ENCODE results near the gene ETV2.
A peak's percentile ranks its signal among the peaks of the same experiment; 100 is the strongest.
"Not testable (repeated sequence)": the region's sequence is repeated elsewhere in the genome, so short reads cannot be mapped to it uniquely, and the experiment has no call there.

The ETV2 gene, protein sequence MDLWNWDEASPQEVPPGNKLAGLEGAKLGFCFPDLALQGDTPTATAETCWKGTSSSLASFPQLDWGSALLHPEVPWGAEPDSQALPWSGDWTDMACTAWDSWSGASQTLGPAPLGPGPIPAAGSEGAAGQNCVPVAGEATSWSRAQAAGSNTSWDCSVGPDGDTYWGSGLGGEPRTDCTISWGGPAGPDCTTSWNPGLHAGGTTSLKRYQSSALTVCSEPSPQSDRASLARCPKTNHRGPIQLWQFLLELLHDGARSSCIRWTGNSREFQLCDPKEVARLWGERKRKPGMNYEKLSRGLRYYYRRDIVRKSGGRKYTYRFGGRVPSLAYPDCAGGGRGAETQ

GRCh38 chr19:35641515-35642151, at the start of gene ETV2:
TSS of gene ETV2 (plus strand) at chr19:35641745. CDS start at chr19:35642461, 716 bp downstream.
- DNase-seq = peak; percentile 14

DNA sequence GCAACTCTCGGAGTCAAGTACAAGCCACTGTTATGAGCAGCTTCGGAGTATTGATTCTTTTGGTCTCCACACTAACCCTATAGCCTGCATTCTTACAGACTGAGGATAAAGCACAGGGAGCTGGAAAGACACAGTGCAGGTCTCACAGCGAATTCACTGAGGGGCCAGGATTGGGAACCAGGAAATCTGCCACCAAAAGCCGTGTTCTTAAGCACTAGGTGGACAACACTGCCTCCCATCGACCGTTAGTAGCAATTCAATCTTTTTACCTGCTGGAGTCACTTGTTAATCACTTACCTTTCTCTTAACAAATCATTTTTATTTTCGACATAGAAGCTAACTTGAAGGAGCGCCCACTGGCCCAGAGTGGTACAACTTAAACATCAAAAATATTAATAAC, 49.3 kb upstream of the ETV2 start:
- DNase-seq = no peak

DNA sequence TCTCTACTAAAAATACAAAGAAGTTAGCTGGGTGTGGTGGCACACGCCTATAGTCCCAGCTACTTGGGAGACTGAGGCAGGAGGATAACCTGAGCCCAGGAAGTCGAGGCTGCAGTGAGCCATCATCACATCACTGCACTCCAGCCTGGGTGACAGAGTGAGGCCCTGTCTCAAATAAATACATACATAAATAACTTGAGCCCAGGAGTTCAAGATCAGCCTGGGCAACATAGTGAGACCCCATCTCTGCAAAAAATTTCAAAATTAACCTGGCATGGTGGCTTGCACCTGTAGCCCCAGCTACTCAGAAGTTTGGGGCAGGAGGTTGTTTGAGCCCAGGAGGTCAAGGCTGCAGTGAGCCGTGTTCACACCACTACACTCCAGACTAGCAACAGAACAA, 46.5 kb upstream of the ETV2 start:
- DNase-seq = not testable (repeated sequence)

DNA sequence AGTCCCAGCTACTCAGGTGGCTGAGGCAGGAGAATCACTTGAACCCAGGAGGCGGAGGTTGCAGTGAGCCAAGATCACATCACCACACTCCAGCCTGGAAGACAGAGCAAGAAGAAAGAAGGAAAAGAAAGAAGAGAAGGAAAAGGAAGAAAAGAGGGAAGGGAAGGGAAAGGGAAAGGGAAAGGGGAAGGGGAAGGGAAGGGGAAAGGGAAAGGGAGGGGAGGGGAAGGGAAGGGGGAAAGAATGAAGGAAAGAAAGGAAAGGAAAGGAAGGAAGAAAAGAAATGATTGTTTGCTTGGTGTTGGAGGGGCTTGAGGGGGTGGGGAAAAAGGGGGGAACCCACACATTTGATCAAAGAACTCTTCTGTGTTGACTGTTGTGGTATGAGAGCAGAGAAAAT, 45.6 kb upstream of the ETV2 start:
- no peak for DNase-seq

GRCh38 chr19:35596366-35596999, 45.1 kb upstream of the ETV2 start:
- no peak for DNase-seq

GRCh38 chr19:35601971-35602370, 39.6 kb upstream of the ETV2 start:
- no peak for DNase-seq

- DNase-seq = not testable (repeated sequence)
Measured at GRCh38 chr19:35604436-35604835, 37.1 kb upstream of the ETV2 start.

DNA sequence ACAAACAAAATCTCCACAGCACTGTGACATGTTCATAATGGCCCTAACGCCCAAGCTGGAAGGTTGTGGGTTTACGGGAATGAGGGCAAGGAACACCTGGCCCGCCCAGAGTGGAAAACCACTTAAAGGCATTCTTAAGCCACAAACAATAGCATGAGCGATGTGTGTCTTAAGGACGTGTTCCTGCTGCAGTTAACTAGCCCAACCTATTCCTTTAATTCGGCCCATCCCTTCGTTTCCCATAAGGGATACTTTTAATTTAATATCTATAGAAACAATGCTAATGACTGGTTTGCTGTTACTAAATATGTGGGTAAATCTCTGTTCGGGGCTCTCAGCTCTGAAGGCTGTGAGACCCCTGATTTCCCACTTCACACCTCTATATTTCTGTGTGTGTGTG, 34.4 kb upstream of the ETV2 start:
- not testable (repeated sequence) for DNase-seq

GRCh38 chr19:35607661-35608060, 33.9 kb upstream of the ETV2 start:
- DNase-seq = no peak

DNA sequence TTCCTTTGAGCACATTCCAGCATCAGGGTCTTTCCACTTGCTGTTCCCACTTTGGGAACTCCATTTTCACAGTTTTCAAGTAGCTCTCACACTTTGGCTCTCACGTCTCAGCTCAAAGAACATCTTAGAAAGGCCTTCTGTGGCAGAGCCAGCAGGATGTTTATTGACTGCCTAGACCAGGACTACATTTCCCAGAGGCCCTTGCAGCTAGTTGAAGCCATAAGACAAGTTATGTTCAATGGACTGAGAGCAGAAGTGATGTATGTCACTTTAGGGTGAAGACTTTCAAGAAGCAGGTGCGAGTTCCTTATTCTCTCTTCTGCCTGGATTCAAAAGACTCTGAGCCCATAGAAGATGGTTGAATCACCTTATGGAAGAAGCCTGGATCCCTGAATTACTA, 33.3 kb upstream of the ETV2 start:
- DNase-seq = no peak

DNA sequence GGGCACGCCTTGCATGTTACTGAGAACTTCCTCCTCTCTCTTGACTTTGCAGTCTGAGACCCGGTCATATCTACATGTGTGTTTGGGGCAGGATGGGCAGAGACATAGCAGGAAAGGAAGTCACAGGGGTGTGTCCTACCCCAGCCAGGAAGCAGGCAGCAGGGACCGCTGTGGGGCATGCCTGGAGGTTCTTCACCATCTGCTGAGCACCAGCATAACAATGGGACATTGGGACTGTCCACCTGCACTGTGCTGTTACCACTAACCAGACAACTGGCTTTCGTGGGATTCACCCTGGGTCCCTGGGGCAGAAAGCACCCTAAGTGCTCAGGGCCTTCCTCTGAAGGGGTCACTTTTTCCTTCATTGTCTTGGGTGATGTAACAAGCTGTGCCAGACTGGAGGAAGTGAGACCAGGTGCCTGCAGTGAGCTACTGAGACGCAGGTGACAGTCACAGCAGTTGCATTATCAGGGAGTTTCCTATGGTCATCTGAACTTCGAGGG, 31.6 kb upstream of the ETV2 start:
- DNase-seq = no peak

- DNase-seq = no peak
Measured at GRCh38 chr19:35612224-35612558, 29.4 kb upstream of the ETV2 start.

GRCh38 chr19:35612559-35613321, 28.8 kb upstream of the ETV2 start, which contains the start of gene HAUS5:
TSS of gene HAUS5 (plus strand) at chr19:35612735. CDS start at chr19:35612795, 60 bp downstream.
- peak; percentile 89 for DNase-seq

DNA sequence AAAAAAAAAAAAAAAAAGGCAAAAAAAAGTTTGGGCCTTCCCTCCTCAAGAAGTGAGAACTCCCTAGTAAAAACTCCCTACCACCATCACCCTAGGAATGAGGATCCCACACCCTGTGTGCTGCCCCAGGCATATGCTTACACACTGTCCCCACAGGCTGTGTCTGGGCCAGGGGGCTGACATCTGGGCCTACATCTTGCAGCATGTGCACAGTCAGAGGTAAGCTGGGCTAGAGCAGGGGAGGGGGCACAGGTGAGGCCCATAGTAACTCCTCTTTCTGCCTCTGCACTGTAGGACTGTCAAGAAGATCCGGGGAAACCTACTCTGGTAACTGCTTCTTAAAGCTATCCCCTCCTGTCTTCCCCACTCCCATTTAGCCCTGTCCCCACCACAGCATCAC, 28.0 kb upstream of the ETV2 start:
- no peak for DNase-seq

DNA sequence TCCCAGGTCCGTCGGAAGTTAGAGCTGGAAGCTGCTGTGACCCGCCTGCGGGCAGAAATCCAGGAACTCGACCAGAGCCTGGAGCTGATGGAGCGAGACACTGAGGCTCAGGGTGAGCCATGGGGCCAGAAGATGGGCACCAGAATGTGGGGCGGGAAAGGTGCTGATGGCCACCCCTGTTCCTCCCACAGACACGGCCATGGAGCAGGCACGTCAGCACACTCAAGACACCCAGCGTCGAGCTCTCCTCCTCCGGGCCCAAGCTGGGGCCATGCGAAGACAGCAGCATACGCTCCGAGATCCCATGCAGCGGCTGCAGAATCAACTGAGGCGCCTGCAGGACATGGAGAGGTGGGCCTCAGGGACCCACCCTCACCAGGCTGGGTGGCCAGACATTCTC, 26.5 kb upstream of the ETV2 start:
- no peak for DNase-seq

- no peak for DNase-seq
Measured at GRCh38 chr19:35618857-35619256, 22.7 kb upstream of the ETV2 start.

GRCh38 chr19:35619290-35619923, 22.1 kb upstream of the ETV2 start:
- DNase-seq = no peak

DNA sequence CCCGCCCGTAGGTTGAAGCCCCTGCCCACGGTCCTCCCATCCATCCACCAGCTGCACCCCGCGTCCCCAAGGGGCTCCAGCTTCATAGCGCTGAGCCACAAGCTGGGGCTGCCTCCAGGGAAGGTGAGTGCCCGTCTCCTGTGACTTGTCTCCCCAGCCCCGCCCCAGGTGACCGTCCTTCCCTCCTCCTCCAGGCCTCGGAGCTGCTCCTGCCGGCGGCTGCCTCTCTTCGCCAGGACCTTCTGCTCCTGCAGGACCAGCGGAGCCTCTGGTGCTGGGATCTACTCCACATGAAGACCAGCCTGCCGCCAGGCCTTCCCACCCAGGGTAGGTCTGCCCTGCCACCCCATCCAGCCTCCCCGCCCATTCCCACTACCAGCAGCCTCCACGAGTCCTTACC, 21.5 kb upstream of the ETV2 start:
- DNase-seq = no peak

DNA sequence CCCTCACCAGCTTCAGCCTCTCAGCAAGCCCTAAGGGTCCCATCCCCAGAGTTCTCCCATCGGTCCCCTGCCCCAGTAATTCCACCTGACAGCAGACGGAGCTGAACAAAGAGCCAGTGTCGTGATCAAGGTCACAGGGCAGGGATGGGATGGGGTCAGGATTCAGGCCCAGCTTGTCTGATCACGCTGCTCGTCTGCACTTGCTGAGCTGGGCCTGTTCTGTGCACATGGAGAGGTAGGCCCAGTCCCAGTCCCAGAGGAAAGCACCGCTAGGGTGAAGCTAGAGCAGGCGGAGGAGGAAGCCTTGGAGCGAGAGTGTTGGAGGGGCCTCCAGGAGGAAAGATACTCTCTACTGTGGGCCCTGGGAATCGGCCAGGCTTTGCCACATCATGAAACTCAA, 19.8 kb upstream of the ETV2 start:
- no peak for DNase-seq

DNA sequence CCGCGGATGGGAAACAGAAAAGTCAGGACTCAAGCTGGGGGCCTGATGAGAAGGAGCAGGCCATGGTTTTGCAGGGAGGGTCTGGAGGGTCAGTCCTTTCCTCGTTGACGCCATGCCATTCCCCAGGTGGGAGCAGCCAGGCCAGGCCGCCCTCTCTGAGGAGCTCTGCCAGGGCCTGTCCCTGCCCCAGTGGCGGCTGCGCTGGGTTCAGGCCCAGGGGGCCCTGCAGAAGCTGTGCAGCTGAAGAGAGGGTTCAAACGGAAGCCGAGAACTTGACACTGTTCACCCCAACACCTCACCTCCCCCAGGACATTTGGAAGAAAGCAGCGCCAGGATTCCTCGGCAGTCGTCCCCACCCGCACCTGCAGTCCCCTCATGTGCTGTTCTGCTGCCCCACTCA, 18.8 kb upstream of the ETV2 start:
- DNase-seq = no peak

DNA sequence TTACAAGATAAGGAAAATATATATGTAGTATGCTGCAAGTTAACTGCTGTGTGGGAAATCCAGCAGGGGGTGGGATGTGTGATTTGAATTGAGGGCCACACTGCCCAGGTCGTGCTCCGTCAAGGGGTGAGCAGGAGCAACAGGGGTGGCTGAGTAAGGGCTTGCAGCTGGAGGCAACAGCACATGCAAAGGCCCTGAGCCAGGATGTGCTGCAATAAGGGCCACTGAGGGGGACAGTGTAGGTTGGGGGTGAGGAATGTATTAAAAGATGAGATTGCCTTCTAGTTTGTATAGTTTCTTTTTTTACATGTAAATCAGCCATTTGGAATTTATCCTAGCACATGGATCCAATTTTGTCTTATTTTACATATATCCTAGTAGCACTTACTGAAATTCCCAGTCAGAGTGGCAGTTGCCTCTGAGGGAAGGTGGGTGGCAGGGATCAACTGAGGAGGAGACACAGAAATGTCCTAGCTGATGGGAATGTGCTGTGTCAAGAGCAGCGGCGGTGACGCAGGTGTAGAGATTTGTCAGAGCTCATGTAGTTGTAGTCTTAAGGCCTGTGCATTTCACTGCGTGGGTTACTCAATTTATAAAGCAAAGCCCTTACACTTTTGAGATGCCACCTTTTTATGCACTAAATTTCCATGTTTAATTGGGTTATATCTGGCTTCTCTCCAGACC, 18.1 kb upstream of the ETV2 start:
- no peak for DNase-seq

- no peak for DNase-seq
Measured at GRCh38 chr19:35628264-35628564, 13.3 kb upstream of the ETV2 start.

All from stimulated activated naive CD4-positive, alpha-beta T cell treated with Interleukin-2 at 50 U/mL for 16 hours (primary cell).